AG04450 (cell line): ENCODE data around the gene ADH7. TPM values are rescaled to one million over a fixed set of nuclear protein-coding genes. Genes with fewer than 3 reads are reported as not detected.

Experiments
- CTCF ChIA-PET: fragments of 300-600, 350-600 bp; formaldehyde crosslinking; extraction: SDS; loops from one replicate; lab custom pipeline; 2022; ENCODE audit warnings: antibody characterized with exemption, inconsistent platforms; lab: Charles Lee
- POLR2A ChIA-PET: fragments of 350-600 bp; formaldehyde crosslinking; extraction: SDS; loops from one replicate; lab custom pipeline; 2021; ENCODE audit warnings: antibody characterized with exemption, inconsistent platforms; lab: Yijun Ruan, JAX
- DNase-seq: peaks from one replicate; pipeline ENCODE4 v3.0.0-alpha.2; 2011; ENCODE audit warnings: low read depth, low spot score
- H3K27ac ChIP-seq: one replicate; pipeline ENCODE4 v1.5.1; 2012; ENCODE audit warnings: low read depth, low read length, control low read depth
- H3K27me3 ChIP-seq: one replicate; pipeline ENCODE4 v1.6.0; 2012; ENCODE audit warnings: low read length; ENCODE audit not compliant: control insufficient read depth, insufficient read depth
- H3K4me3 ChIP-seq: 2 replicates; pipeline ENCODE4 v1.5.1; 2011; ENCODE audit warnings: mild to moderate bottlenecking, low read depth, low read length, control low read depth
- H3K9me3 ChIP-seq: 2 replicates; pipeline ENCODE4 v1.5.1; 2012; ENCODE audit warnings: low read length; ENCODE audit not compliant: control insufficient read depth, insufficient read depth
- polyA plus RNA-seq: library from polyadenylated mRNA; depleted of rRNA; stranded (reverse); fragments of >200 nt; gene quantifications from 2 replicates; pipeline ENCODE4 v1.2.3, GENCODE V29; 2011; rRNA removed
- TF ChIP-seq, protein P1 (sequence below): IDR thresholded peaks from 2 replicates; pipeline ENCODE4 v1.5.1; 2011; ENCODE audit warnings: low read depth, low read length, control low read depth, inconsistent platforms

The ADH7 gene
- polyA plus RNA-seq, 1 experiment, result not detected

DNA sequence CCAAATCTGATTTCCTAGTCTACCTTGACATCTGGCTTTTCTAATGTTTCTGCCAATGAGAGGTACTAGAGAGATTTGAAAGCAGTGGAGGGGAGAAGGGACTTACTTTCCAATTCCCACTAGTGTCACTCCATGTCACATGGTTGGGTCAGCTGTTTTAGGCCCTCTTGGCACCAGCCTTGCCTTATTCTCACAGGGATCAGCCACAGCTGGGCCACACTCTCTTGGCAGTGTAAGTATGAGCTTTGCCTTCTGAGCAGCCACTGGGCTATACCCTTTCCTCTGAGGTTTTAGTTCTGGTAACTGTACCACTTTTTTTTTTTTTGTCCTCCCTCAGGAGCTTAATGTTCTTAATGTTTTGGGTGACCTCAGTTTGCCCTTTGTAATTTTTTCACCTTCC is 72.4 kb downstream of the ADH7 start:
- Histone ChIP-seq H3K9me3 (peaks cover 8% of the 10 kb centered on the region), H3K27me3 (no peaks in the 10 kb centered on the region), H3K27ac (no peak overlapping the region), H3K4me3 (no peak overlapping the region)
- ChIA-PET CTCF (no interaction called here), POLR2A (no interaction called here)
- TF ChIP-seq, protein P1, sequence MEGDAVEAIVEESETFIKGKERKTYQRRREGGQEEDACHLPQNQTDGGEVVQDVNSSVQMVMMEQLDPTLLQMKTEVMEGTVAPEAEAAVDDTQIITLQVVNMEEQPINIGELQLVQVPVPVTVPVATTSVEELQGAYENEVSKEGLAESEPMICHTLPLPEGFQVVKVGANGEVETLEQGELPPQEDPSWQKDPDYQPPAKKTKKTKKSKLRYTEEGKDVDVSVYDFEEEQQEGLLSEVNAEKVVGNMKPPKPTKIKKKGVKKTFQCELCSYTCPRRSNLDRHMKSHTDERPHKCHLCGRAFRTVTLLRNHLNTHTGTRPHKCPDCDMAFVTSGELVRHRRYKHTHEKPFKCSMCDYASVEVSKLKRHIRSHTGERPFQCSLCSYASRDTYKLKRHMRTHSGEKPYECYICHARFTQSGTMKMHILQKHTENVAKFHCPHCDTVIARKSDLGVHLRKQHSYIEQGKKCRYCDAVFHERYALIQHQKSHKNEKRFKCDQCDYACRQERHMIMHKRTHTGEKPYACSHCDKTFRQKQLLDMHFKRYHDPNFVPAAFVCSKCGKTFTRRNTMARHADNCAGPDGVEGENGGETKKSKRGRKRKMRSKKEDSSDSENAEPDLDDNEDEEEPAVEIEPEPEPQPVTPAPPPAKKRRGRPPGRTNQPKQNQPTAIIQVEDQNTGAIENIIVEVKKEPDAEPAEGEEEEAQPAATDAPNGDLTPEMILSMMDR, result no peak
- no peak for DNase-seq

Other genes starting within 250 kb of the ADH7 start
- 0.02 TPM in 1 of 2 replicates, not detected in the other for gene ADH6, start 216.1 kb downstream of the ADH7 start, polyA plus RNA-seq
- gene ADH1A, start 144.4 kb downstream of the ADH7 start, polyA plus RNA-seq, result not detected in 2 replicates
- 26.1 and 29.1 TPM in 2 replicates for gene ADH1B, start 113.9 kb downstream of the ADH7 start, polyA plus RNA-seq
- 0.77 and 0.88 TPM in 2 replicates for gene ADH1C, start 82.6 kb downstream of the ADH7 start, polyA plus RNA-seq
- not detected in 2 replicates for gene C4orf17, start 75.7 kb upstream of the ADH7 start, polyA plus RNA-seq
- 3.3 and 6.2 TPM in 2 replicates for gene TRMT10A, start 128.7 kb upstream of the ADH7 start, polyA plus RNA-seq
- gene MTTP, start 139.5 kb upstream of the ADH7 start, polyA plus RNA-seq, result 0.02 TPM in 2 replicates
- gene C4orf54, start 222.5 kb upstream of the ADH7 start, polyA plus RNA-seq, result not detected in 2 replicates